ENCODE results near the gene MPRIP.

DNA sequence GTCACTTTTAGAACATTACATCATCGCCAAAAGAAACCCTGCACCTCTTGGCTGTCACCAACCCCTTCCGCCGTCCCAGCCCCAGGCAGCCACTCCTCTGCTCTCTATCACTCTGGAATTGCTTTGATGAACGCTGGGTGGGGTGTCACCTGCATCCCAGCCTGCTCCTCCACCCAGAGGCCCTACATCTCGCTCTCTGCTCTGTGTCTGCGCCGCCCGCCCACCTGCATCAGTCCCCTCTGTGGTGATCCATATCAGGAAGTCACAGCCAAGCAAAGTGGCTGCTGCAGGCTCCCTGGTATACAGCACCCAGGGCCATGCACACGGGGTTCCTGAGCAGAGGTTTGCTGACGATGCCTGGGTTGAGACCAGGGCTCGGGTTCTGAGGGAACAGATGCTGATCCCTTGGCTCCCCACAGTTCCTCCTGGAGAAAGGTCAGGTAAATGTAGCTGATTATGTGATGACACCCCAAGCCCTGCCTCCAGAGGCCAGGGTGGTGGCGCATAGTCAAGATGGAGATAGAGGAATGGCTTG is 30.8 kb downstream of the MPRIP start:
- TF ChIP-seq, protein P1, sequence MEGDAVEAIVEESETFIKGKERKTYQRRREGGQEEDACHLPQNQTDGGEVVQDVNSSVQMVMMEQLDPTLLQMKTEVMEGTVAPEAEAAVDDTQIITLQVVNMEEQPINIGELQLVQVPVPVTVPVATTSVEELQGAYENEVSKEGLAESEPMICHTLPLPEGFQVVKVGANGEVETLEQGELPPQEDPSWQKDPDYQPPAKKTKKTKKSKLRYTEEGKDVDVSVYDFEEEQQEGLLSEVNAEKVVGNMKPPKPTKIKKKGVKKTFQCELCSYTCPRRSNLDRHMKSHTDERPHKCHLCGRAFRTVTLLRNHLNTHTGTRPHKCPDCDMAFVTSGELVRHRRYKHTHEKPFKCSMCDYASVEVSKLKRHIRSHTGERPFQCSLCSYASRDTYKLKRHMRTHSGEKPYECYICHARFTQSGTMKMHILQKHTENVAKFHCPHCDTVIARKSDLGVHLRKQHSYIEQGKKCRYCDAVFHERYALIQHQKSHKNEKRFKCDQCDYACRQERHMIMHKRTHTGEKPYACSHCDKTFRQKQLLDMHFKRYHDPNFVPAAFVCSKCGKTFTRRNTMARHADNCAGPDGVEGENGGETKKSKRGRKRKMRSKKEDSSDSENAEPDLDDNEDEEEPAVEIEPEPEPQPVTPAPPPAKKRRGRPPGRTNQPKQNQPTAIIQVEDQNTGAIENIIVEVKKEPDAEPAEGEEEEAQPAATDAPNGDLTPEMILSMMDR (IDR thresholded peaks at IDR 0.05; ENCODE audit: borderline replicate concordance, extremely low read depth, low read length, poor library complexity, severe bottlenecking): no peak
- no peak for TF ChIP-seq EZH2 (IDR thresholded peaks at IDR 0.05; ENCODE audit: borderline replicate concordance, low read depth, low read length, severe bottlenecking)

Measured in DND-41 (cell line).